Heart left ventricle (tissue), 16 donors: ENCODE data around the gene NARS2. TPM values are rescaled to one million over a fixed set of nuclear protein-coding genes. Genes with fewer than 3 reads are reported as not detected.
"Not testable (repeated sequence)": the region's sequence is repeated elsewhere in the genome, so short reads cannot be mapped to it uniquely, and the experiment has no call there.

Experiments used
- ATAC-seq, 4 donors: fragments of 200-7000 bp; cut with Tn5 transposase; one replicate each; pipeline ENCODE4 v1.9.1; 2020 to 2022; ENCODE audit warnings: moderate library complexity in 4 of 4, mild to moderate bottlenecking in 3 of 4, moderate number of reproducible peaks in 1 of 4
- DNase-seq, 5 donors: peaks; one replicate each; pipeline ENCODE4 v3.0.0-alpha.2; 2020
- H3K27ac ChIP-seq, 12 donors: fragments of 200-600 bp; sonication (generic) in 4 of 12; one replicate each; pipeline versions ENCODE4 v1.5.0 to v1.8.0; 2016 to 2022; ENCODE audit warnings: mild to moderate bottlenecking in 2 of 12
- H3K27me3 ChIP-seq, 9 donors: fragments of 200-600 bp; sonication (generic) in 2 of 9; one replicate each; pipeline versions ENCODE4 v1.5.1 to v1.8.0; 2016 to 2022; ENCODE audit warnings: mild to moderate bottlenecking in 3 of 9
- H3K36me3 ChIP-seq, 9 donors: fragments of 200-600 bp; sonication (generic) in 2 of 9; one replicate each; pipeline versions ENCODE4 v1.5.0 to v1.8.0; 2018 to 2022; ENCODE audit warnings: mild to moderate bottlenecking in 2 of 9
- H3K4me1 ChIP-seq, 12 donors: fragments of 200-600 bp; sonication (generic) in 4 of 12; one replicate each; pipeline versions ENCODE4 v1.5.0 to v1.8.0; 2016 to 2022; ENCODE audit warnings: mild to moderate bottlenecking in 3 of 12
- H3K4me3 ChIP-seq, 12 donors: fragments of 200-600 bp; sonication (generic) in 4 of 12; one replicate each; pipeline versions ENCODE4 v1.5.0 to v1.8.0; 2017 to 2022; ENCODE audit warnings: mild to moderate bottlenecking in 9 of 12, moderate library complexity in 4 of 12
- H3K9me3 ChIP-seq, 12 donors: fragments of 200-600 bp; sonication (generic) in 4 of 12; one replicate each; pipeline versions ENCODE4 v1.5.0 to v1.8.0; 2016 to 2022; ENCODE audit warnings: mild to moderate bottlenecking in 1 of 12
- CTCF ChIP-seq, 12 donors: fragments of 200-600 bp; sonication (generic) in 4 of 12; IDR thresholded peaks; one replicate each; pipeline versions ENCODE4 v1.5.0 to v1.8.0; 2018 to 2022; ENCODE audit warnings: antibody characterized with exemption in 12 of 12, mild to moderate bottlenecking in 5 of 12
- POLR2A ChIP-seq, 2 donors: fragments of 450-650 bp; IDR thresholded peaks; one replicate each; pipeline ENCODE4 v1.6.1; 2017; ENCODE audit warnings: antibody characterized with exemption in 2 of 2, mild to moderate bottlenecking in 2 of 2, moderate library complexity in 2 of 2
- WGBS, 4 donors: extraction: QIAGEN DNeasy Blood & Tissue Kit in 2 of 4; methylation state at CpG; one replicate each; pipeline versions ENCODE4 v1.1.5 to v1.1.7; 2013 to 2018; 5-methylcytosine and 5-hydroxymethylcytosine counted together
- intact Hi-C, 10 donors: fragments of 100-400 bp; cut with DNase I; formaldehyde crosslinking; loops; one replicate each; pipeline versions ENCODE4 v1.11.1 to v1.14.2; 2022
- polyA plus RNA-seq, 2 donors: library from polyadenylated mRNA; stranded (reverse); fragments of 200-250 nt; gene quantifications; one replicate each; pipeline ENCODE4 v1.2.3, GENCODE V29; 2013
- total RNA-seq, 9 donors: library from RNA; depleted of rRNA in 2 of 9; stranded (reverse); fragments of >200 nt in 2 of 9; fragmentation: NEBNext Ultra II Directional in 3 of 9; extraction: Animal tissue kit (Norgen Biotek cat#: 25700) in 3 of 9; gene quantifications; one replicate each; pipeline versions ENCODE4 v1.1.0 to v1.2.4, GENCODE V29; 2016 to 2023
- donor health status: ischemic (EF 13 %, LVEDD 7.1; RV severe dilation, severe dysfunction).
- donor health status: healthy with polysubstance abuse.
- donor health status: DM: no; HTN: yes; CAD: no.
- donor health status: DM: no; HTN: no; CAD: no.
- donor health status: ischemic (EF 25% LVEDD 6.9; RV normal size, moderate dysfunction).
- donor health status: ischemic (EF 25% LVEDD 5.7; RV mildly dilated, moderate dysfunction).
- donor health status: healthy.
- donor health status: DM: yes; HTN: yes; CAD: no.
- donor health status: ischemic (EF 35%, LVEDD 5.7; RV mildly dilated, moderate dysfunction).
- donor health status: nonischemic (EF 11% LVEDD 7.7; RV severe dilation, severe dysfunction).
- donor health status: DM: yes; HTN: yes; CAD: no.
- donor health status: PGD.
- donor health status: ischemic (EF 29% LVEDD 5.4; RV normal size, mild dysfunction).
- donor health status: nonischemic (EF 23%, LVEDD 6.1; RV moderate dilation, normal function).

The NARS2 gene
- total and polyA plus RNA-seq, 11 donors: 9.9 to 23.2 (median 15.8) TPM

GRCh38 chr11:78516281-78516680, 58.4 kb downstream of the NARS2 start:
- Histone ChIP-seq H3K36me3 (no peaks in the 10 kb centered on the region), H3K27ac (no peak overlapping the region), H3K4me3 (no peak overlapping the region), H3K9me3 (peaks cover 0 to under 1% (median 0%) of the 10 kb centered on the region in 12 donors), H3K27me3 (no peaks in the 10 kb centered on the region), H3K4me1 (peaks cover 0 to 7% (median 0%) of the 10 kb centered on the region in 12 donors)
- 87 to 89% (median 88%) methylated on average over 4 of the region's 4 CpGs for WGBS, 4 donors
- TF ChIP-seq POLR2A (IDR thresholded peaks at IDR 0.05) (no peak), CTCF (IDR thresholded peaks at IDR 0.05) (no peak)
- DNase-seq: no peak
- intact Hi-C loops: no loop called here
- ATAC-seq: no peak

GRCh38 chr11:78514922-78515502, 59.7 kb downstream of the NARS2 start:
- H3K27me3 ChIP-seq: no peaks in the 10 kb centered on the region
- H3K36me3 ChIP-seq: no peaks in the 10 kb centered on the region
- intact Hi-C loops: no loop called here
- H3K4me1 ChIP-seq: peaks cover 0 to 7% (median 0%) of the 10 kb centered on the region in 12 donors
- no peak overlapping the region for H3K27ac ChIP-seq
- DNase-seq (no peak), ATAC-seq (peak in 2 of 4 donors; percentile 42 to 68)
- 51 to 69% (median 59%) methylated on average over 4 of the region's 4 CpGs for whole genome bisulfite sequencing, 4 donors
- peaks cover 0 to 10% (median 6%) of the 10 kb centered on the region in 12 donors for H3K9me3 ChIP-seq
- TF ChIP-seq CTCF (IDR thresholded peaks at IDR 0.05) (no peak), POLR2A (IDR thresholded peaks at IDR 0.05) (no peak)
- H3K4me3 ChIP-seq: no peak overlapping the region

GRCh38 chr11:78513085-78513484, 61.6 kb downstream of the NARS2 start:
- intact Hi-C loops, DNase-seq, H3K4me1 ChIP-seq, H3K4me3 ChIP-seq, H3K27ac ChIP-seq, ATAC-seq, H3K36me3 ChIP-seq, H3K27me3 ChIP-seq: not testable (repeated sequence)
- 97 to 100% (median 98%) methylated on average over 5 of the region's 5 CpGs for WGBS, 4 donors
- H3K9me3 ChIP-seq: peaks cover 0 to 19% (median 10%) of the 10 kb centered on the region in 12 donors

GRCh38 chr11:78510597-78510996, 64.1 kb downstream of the NARS2 start:
- Histone ChIP-seq H3K4me3 (no peak overlapping the region), H3K4me1 (peaks cover 0 to 7% (median 0%) of the 10 kb centered on the region in 12 donors), H3K9me3 (peaks cover 0 to 19% (median 10%) of the 10 kb centered on the region in 12 donors), H3K27me3 (no peaks in the 10 kb centered on the region), H3K27ac (no peak overlapping the region), H3K36me3 (no peaks in the 10 kb centered on the region)
- DNase-seq (no peak), ATAC-seq (no peak)
- intact Hi-C loops: no loop called here
- WGBS, 4 donors: 95 to 99% (median 97%) methylated on average over 4 of the region's 4 CpGs
- TF ChIP-seq CTCF (IDR thresholded peaks at IDR 0.05): no peak
- TF ChIP-seq POLR2A (IDR thresholded peaks at IDR 0.05): no peak
